Adrenal gland (tissue), 19 donors: ENCODE results near the gene IL12A. TPM values are rescaled to one million over a fixed set of nuclear protein-coding genes. Genes with fewer than 3 reads are reported as not detected.
A peak's percentile ranks its signal among the peaks of the same experiment; 100 is the strongest.

ENCODE experiments used
- DNase-seq, 7 donors: peaks; one replicate each; pipeline ENCODE4 v3.0.0-alpha.2; 2019 to 2020
- H3K27ac ChIP-seq, 5 donors: fragments of 200-600 bp; sonication (generic) in 4 of 5; 1 replicate in 3 of 5; 2 replicates in 2 of 5; pipeline versions ENCODE4 v1.5.1 to v1.8.0; 2016 to 2020; ENCODE audit warnings: mild to moderate bottlenecking in 1 of 5
- H3K27me3 ChIP-seq: fragments of 200-600 bp; 2 replicates; pipeline ENCODE4 v1.8.0; 2021
- H3K36me3 ChIP-seq, 2 donors: fragments of 200-600 bp; replicated peaks in 1 of 2; 1 replicate in 1 of 2; 2 replicates in 1 of 2; pipeline versions ENCODE4 v1.5.1 to v1.8.0; 2018 to 2022
- H3K4me1 ChIP-seq, 2 donors: fragments of 200-600 bp; replicated peaks in 1 of 2; 1 replicate in 1 of 2; 2 replicates in 1 of 2; pipeline versions ENCODE4 v1.5.1 to v1.8.0; 2018 to 2021
- H3K4me3 ChIP-seq, 4 donors: fragments of 200-600 bp; sonication (generic) in 3 of 4; one replicate each; pipeline ENCODE4 v1.5.1; 2016 to 2018
- H3K9me3 ChIP-seq, 3 donors: fragments of 200-600 bp; sonication (generic) in 1 of 3; replicated peaks in 1 of 3; 1 replicate in 2 of 3; 2 replicates in 1 of 3; pipeline versions ENCODE4 v1.5.1 to v1.8.0; 2016 to 2021
- POLR2A ChIP-seq, 2 donors: fragments of 450-650 bp; IDR thresholded peaks; one replicate each; pipeline ENCODE4 v1.6.1; 2017; ENCODE audit warnings: antibody characterized with exemption in 2 of 2, mild to moderate bottlenecking in 2 of 2, moderate library complexity in 1 of 2
- WGBS, 4 donors: extraction: QIAGEN DNeasy Blood & Tissue Kit in 2 of 4; methylation state at CpG; one replicate each; pipeline versions ENCODE4 v1.1.5 to v1.1.7; 2013 to 2017; 5-methylcytosine and 5-hydroxymethylcytosine counted together
- intact Hi-C, 2 donors: fragments of 100-400 bp; cut with DNase I; formaldehyde crosslinking; loops; one replicate each; pipeline versions ENCODE4 v1.14.1 to v1.15.0; 2022 to 2023
- long read RNA-seq, 10 donors: library from polyadenylated mRNA in 3 of 10; unstranded in 2 of 10; stranded (forward) in 1 of 10; transcript quantifications; one replicate each; pipeline ENCODE4 v2.0.0 and lab custom pipeline, GENCODE V29; 2021 to 2026
- polyA plus RNA-seq, 3 donors: library from polyadenylated mRNA; stranded (reverse); fragments of 200-250 nt in 2 of 3; fragments of 350-450 nt in 1 of 3; fragmentation: Illumina TruSeq in 1 of 3; extraction: RNeasy Lipid Tissue Mini Kit (QIAGEN cat#74804) in 1 of 3; gene quantifications; one replicate each; pipeline ENCODE4 v1.2.3, GENCODE V29; 2013 to 2014
- total RNA-seq, 9 donors: library from RNA; depleted of rRNA in 4 of 9; stranded (reverse); fragments of >200 nt in 4 of 9; fragments of 120-200 nt in 1 of 9; fragmentation: NEBNext Ultra II Directional in 1 of 9; extraction: Animal tissue kit (Norgen Biotek cat#: 25700) in 1 of 9; gene quantifications; one replicate each; pipeline versions ENCODE4 v1.1.0 to v1.2.4, GENCODE V29; 2013 to 2023
- TF ChIP-seq, protein P1 (sequence below), 6 experiments: fragments of 450-650 bp in 4 of 6; fragments of 200-600 bp in 2 of 6; sonication (generic) in 1 of 6; IDR thresholded peaks; 1 replicate in 5 of 6; 2 replicates in 1 of 6; pipeline versions ENCODE4 v1.5.1 to v1.8.0; 2016 to 2021; ENCODE audit warnings: antibody characterized with exemption in 6 of 6, mild to moderate bottlenecking in 2 of 6, moderate library complexity in 1 of 6
- donor health status: healthy with polysubstance abuse.
- donor health status: Bipolar disorder and iron deficiency.
- donor health status: DM: yes; HTN: yes; CAD: no.
- donor health status: DM: no; HTN: no; CAD: no.
- donor health status: DM: no; HTN: no; CAD: no.
- donor health status: DM: yes; HTN: yes; CAD: no.

Gene IL12A
- total RNA-seq = 1 to 10 TPM in 1 of 9 donors, under 1 TPM in 3, not detected in 5; 0.06 to 2.8 (median 0.53) TPM
- polyA plus RNA-seq = under 1 TPM; 0.10 to 0.24 (median 0.18) TPM
- long read RNA-seq, donor 1 = 0 reads
- long read RNA-seq, donor 2 = 0 reads
- long read RNA-seq, donor 3 = 0 reads
- long read RNA-seq, donor 4 = 0 reads
- long read RNA-seq, donor 5 = 0 reads
- long read RNA-seq, donor 6 = 0 reads
- long read RNA-seq, donor 7 = 0 reads
- long read RNA-seq, donor 8, partial matches to known transcripts = 0 of 1 reads
- long read RNA-seq, donor 8, other reads (novel, unspliced or antisense) = 0 of 1 reads
- long read RNA-seq, donor 9 = 0 reads
- long read RNA-seq, donor 10 = 0 reads

DNA sequence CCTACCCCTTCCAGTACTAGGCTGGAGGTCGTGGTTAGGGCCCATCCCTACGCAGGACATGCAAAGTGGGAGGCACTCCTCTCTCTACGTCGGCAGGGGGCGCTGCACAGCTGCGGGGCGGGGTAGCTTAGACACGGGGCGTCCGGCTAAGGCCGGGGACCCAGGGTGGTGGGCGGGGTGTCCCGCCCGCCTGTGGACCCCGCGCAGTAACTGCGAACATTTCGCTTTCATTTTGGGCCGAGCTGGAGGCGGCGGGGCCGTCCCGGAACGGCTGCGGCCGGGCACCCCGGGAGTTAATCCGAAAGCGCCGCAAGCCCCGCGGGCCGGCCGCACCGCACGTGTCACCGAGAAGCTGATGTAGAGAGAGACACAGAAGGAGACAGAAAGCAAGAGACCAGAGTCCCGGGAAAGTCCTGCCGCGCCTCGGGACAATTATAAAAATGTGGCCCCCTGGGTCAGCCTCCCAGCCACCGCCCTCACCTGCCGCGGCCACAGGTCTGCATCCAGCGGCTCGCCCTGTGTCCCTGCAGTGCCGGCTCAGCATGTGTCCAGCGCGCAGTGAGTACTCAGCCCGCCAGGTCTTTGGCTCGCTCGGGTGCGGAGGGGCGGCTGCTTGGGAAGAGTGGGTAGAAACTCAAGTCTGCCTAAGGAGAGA, at the start of gene IL12A:
Gene IL12A, plus strand, starts transcription at position 219 of the 655 bp plus-strand sequence.
- 0 to 1% (median 0%) methylated on average over 19 to 54 of the region's 54 CpGs for WGBS, 4 donors
- TF ChIP-seq, protein P1, sequence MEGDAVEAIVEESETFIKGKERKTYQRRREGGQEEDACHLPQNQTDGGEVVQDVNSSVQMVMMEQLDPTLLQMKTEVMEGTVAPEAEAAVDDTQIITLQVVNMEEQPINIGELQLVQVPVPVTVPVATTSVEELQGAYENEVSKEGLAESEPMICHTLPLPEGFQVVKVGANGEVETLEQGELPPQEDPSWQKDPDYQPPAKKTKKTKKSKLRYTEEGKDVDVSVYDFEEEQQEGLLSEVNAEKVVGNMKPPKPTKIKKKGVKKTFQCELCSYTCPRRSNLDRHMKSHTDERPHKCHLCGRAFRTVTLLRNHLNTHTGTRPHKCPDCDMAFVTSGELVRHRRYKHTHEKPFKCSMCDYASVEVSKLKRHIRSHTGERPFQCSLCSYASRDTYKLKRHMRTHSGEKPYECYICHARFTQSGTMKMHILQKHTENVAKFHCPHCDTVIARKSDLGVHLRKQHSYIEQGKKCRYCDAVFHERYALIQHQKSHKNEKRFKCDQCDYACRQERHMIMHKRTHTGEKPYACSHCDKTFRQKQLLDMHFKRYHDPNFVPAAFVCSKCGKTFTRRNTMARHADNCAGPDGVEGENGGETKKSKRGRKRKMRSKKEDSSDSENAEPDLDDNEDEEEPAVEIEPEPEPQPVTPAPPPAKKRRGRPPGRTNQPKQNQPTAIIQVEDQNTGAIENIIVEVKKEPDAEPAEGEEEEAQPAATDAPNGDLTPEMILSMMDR (IDR thresholded peaks at IDR 0.05) = peak; percentile 57 to 88 (median 76)
- TF ChIP-seq POLR2A (IDR thresholded peaks at IDR 0.05) = no peak
- Histone ChIP-seq H3K27ac (no peak within 1 kb of the TSS), H3K27me3 (no peaks in the 10 kb centered on the region), H3K36me3 (no peaks in the 10 kb centered on the region), H3K4me1 (peaks cover 4% of the 10 kb centered on the region in 2 donors), H3K9me3 (no peaks in the 10 kb centered on the region), H3K4me3 (peak within 1 kb of the TSS in 2 of 4 donors; percentile 48 to 50)
- peak; percentile 63 to 83 (median 77) for DNase-seq
- intact Hi-C loops = no loop called here

DNA sequence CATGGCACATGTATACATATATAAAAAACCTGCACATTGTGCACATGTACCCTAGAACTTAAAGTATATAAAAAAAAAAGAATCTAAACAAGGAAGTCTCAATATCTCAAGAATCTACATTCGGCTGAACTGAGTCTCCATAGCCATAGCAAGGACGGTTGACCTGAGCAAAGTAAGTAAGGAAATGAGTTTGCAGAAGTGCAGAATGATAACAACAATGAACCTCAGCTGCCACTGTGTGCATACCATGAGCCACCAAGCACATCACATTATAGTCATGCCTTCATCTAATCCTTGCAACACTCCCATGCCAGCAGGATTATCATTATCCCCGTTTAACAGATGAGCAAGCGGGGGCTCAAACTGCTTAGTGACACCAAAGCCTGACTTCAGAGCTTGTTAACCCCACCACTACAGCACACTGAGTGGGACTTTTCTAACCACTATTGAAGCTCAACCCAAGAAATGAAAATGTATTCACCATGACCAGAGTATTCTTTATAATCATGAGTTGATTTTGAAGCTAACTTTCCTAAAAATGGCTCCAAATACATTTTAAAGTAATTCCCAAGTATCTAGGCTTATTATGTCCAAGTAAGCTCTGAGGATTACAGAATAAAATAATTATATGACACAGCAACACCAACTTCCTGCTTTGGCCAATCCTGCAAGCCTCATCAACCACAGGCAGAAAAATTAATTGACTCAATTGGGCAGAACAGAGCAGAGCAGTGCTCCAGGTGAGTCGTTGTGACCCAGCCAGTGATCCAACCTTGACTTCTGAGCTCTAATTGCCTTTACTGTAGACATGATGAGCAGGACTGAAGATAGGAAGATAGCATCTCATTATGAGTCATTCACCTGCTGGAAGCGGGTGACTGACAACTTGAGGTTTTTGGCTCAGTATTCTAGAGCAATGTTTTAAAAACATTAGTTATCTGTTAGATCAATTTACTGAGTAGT, 47.3 kb upstream of the IL12A start:
- WGBS, 4 donors = 58 to 64% (median 59%) methylated on average over 5 to 6 of the region's 6 CpGs
- no peak overlapping the region for H3K27ac ChIP-seq
- intact Hi-C loops = no loop called here
- no peak for DNase-seq
- H3K4me3 ChIP-seq = no peak overlapping the region
- TF ChIP-seq, protein P1 (IDR thresholded peaks at IDR 0.05) = no peak
- no peak for TF ChIP-seq POLR2A (IDR thresholded peaks at IDR 0.05)
- no peaks in the 10 kb centered on the region for H3K36me3 ChIP-seq
- no peaks in the 10 kb centered on the region for H3K27me3 ChIP-seq
- H3K9me3 ChIP-seq = no peaks in the 10 kb centered on the region
- no peaks in the 10 kb centered on the region for H3K4me1 ChIP-seq

DNA sequence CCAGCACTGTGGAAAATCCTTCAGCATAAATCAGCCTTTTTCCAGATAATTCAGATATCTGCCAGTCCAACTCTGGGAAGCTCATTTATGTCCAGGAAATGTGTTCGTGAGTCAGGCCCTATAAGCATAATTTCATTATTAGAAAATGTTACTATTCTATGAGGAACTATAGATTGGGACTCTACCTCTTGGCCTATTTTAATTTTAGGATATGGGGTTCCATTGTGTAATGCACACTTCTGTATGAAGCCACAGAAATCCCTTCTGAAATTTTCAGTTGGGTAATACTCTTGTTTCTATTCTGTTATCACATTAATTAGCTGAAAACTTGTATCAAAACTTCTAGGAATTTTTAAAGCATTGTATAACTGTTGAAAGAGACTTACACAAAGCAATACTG, 43.9 kb upstream of the IL12A start:
- no peak for DNase-seq
- TF ChIP-seq POLR2A (IDR thresholded peaks at IDR 0.05) = no peak
- TF ChIP-seq, protein P1 (IDR thresholded peaks at IDR 0.05) = no peak
- WGBS, 4 donors = 49 to 75% (median 58%) methylated on average over 1 of the region's 1 CpG
- no peak overlapping the region for H3K4me3 ChIP-seq
- no peak overlapping the region for H3K27ac ChIP-seq
- H3K9me3 ChIP-seq = no peaks in the 10 kb centered on the region
- intact Hi-C loops = no loop called here
- H3K27me3 ChIP-seq = peaks cover 5% of the 10 kb centered on the region
- no peaks in the 10 kb centered on the region for H3K4me1 ChIP-seq
- no peaks in the 10 kb centered on the region for H3K36me3 ChIP-seq

DNA sequence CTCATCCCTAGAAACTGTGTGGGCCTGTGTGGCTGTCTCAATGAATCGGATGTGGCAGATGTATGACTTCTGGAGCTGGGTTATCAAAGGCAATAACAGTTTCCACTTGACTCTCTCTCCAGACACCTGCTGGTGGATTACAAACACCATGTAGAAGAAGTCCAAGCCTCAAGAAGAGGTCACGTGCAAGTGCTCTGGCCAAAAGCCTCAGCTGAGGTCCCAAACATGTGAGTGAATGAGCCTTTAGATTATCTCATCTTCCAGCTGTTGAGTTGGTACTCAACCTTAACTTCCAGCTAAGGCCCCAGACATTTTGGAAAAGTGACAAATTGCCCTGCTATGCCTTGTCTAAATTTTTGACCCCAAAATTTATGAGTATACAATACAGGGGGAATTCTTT, 42.7 kb upstream of the IL12A start:
- intact Hi-C loops = no loop called here
- peaks cover 6% of the 10 kb centered on the region for H3K27me3 ChIP-seq
- H3K36me3 ChIP-seq = no peaks in the 10 kb centered on the region
- no peak for DNase-seq
- WGBS, 4 donors = 72 to 88% (median 84%) methylated on average over 2 of the region's 2 CpGs
- no peaks in the 10 kb centered on the region for H3K9me3 ChIP-seq
- no peak overlapping the region for H3K4me3 ChIP-seq
- H3K27ac ChIP-seq = no peak overlapping the region
- no peaks in the 10 kb centered on the region for H3K4me1 ChIP-seq
- TF ChIP-seq POLR2A (IDR thresholded peaks at IDR 0.05) = no peak
- TF ChIP-seq, protein P1 (IDR thresholded peaks at IDR 0.05) = no peak
